IMR-90 (cell line): ENCODE data around the gene TEF.

ENCODE experiments used
- BHLHE40 ChIP-seq: fragments of 150-350 bp; IDR thresholded peaks from 2 replicates; pipeline ENCODE4 v1.6.1; 2016; ENCODE audit warnings: mild to moderate bottlenecking, low read depth, low read length
- CEBPB ChIP-seq: IDR thresholded peaks from 2 replicates; pipeline ENCODE4 v1.6.1; 2012; ENCODE audit warnings: low read depth, low read length, improper control_type of control experiment
- CHD1 ChIP-seq: IDR thresholded peaks from 2 replicates; pipeline ENCODE4 v1.6.1; 2012; ENCODE audit warnings: low read depth, low read length, improper control_type of control experiment
- FOS ChIP-seq: fragments of 150-350 bp; IDR thresholded peaks from 2 replicates; pipeline ENCODE4 v1.6.1; 2016; ENCODE audit warnings: low read depth, low read length
- MAFK ChIP-seq: IDR thresholded peaks from 2 replicates; pipeline ENCODE4 v1.6.1; 2012; ENCODE audit warnings: low read depth, low read length, improper control_type of control experiment
- MAZ ChIP-seq: IDR thresholded peaks from 2 replicates; pipeline ENCODE4 v1.6.1; 2012; ENCODE audit warnings: low read depth, mild to moderate bottlenecking, low read length, improper control_type of control experiment, moderate library complexity, borderline replicate concordance
- MXI1 ChIP-seq: IDR thresholded peaks from 2 replicates; pipeline ENCODE4 v1.6.1; 2012; ENCODE audit warnings: low read depth, mild to moderate bottlenecking, low read length, moderate library complexity, borderline replicate concordance
- POLR2A ChIP-seq: IDR thresholded peaks from 2 replicates; pipeline ENCODE4 v1.6.1; 2012; ENCODE audit warnings: mild to moderate bottlenecking, low read depth, low read length
- RCOR1 ChIP-seq: IDR thresholded peaks from 2 replicates; pipeline ENCODE4 v1.6.1; 2012; ENCODE audit warnings: mild to moderate bottlenecking, low read length, improper control_type of control experiment; ENCODE audit not compliant: insufficient replicate concordance
- RFX5 ChIP-seq: IDR thresholded peaks from 2 replicates; pipeline ENCODE4 v1.8.0; 2012; ENCODE audit warnings: low read depth, mild to moderate bottlenecking, low read length, moderate library complexity
- SMC3 ChIP-seq: fragments of 150-350 bp; IDR thresholded peaks from 2 replicates; pipeline ENCODE4 v1.6.1; 2016; ENCODE audit warnings: low read depth, mild to moderate bottlenecking, antibody characterized with exemption, low read length, moderate library complexity
- TF ChIP-seq, protein P1 (sequence below): conservative IDR thresholded peaks from 2 replicates; pipeline ENCODE4 v1.5.1; 2012; ENCODE audit warnings: mild to moderate bottlenecking, low read depth, low read length, improper control_type of control experiment

DNA sequence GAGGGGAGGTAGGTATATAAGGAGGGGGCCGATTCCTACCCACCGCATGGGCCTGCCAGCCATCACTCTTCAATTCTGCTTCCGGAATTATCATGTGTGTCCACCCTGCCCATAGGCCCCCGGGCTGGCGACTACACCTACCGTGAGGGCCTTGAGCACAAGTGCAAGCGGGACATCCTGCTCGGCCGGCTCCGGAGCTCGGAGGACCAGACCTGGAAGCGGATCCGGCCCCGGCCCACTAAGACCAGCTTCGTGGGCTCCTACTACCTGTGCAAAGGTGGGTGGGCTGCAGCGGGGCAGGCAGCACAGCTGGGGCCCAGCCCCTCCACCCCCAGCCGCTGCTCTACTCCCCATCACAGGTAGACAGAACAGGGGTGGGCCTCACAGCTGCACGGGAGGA lies 38.4 kb upstream of the TEF start:
- TF ChIP-seq, protein P1, sequence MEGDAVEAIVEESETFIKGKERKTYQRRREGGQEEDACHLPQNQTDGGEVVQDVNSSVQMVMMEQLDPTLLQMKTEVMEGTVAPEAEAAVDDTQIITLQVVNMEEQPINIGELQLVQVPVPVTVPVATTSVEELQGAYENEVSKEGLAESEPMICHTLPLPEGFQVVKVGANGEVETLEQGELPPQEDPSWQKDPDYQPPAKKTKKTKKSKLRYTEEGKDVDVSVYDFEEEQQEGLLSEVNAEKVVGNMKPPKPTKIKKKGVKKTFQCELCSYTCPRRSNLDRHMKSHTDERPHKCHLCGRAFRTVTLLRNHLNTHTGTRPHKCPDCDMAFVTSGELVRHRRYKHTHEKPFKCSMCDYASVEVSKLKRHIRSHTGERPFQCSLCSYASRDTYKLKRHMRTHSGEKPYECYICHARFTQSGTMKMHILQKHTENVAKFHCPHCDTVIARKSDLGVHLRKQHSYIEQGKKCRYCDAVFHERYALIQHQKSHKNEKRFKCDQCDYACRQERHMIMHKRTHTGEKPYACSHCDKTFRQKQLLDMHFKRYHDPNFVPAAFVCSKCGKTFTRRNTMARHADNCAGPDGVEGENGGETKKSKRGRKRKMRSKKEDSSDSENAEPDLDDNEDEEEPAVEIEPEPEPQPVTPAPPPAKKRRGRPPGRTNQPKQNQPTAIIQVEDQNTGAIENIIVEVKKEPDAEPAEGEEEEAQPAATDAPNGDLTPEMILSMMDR, result no peak
- TF ChIP-seq SMC3 (no peak), RCOR1 (no peak), CHD1 (no peak), RFX5 (no peak), POLR2A (no peak), FOS (no peak), CEBPB (no peak), BHLHE40 (no peak), MAZ (no peak), MAFK (no peak), MXI1 (no peak)
